Ishikawa (cell line): ENCODE measurements around the gene C2CD4C.

Source experiments
- CEBPB ChIP-seq: IDR thresholded peaks from 2 replicates; pipeline ENCODE4 v1.6.1; 2012
- CREB1 ChIP-seq: IDR thresholded peaks from 2 replicates; pipeline ENCODE4 v1.6.1; 2012; ENCODE audit warnings: low read depth
- EGR1 ChIP-seq: IDR thresholded peaks from 2 replicates; pipeline ENCODE4 v1.6.1; 2012
- EP300 ChIP-seq: IDR thresholded peaks from 2 replicates; pipeline ENCODE4 v1.6.1; 2012; ENCODE audit warnings: borderline replicate concordance
- FOXM1 ChIP-seq: IDR thresholded peaks from 2 replicates; pipeline ENCODE4 v1.6.1; 2012; ENCODE audit warnings: low read depth, borderline replicate concordance
- NFIC ChIP-seq: IDR thresholded peaks from 2 replicates; pipeline ENCODE4 v1.6.1; 2012
- RAD21 ChIP-seq: IDR thresholded peaks from 2 replicates; pipeline ENCODE4 v1.6.1; 2012; ENCODE audit warnings: low read depth
- TAF1 ChIP-seq: IDR thresholded peaks from 2 replicates; pipeline ENCODE4 v1.6.1; 2012; ENCODE audit warnings: low read depth, mild to moderate bottlenecking
- TCF12 ChIP-seq: IDR thresholded peaks from 2 replicates; pipeline ENCODE4 v1.6.1; 2012; ENCODE audit warnings: low read depth
- TF ChIP-seq, protein P1 (sequence below): IDR thresholded peaks from 2 replicates; pipeline ENCODE4 v1.6.1; 2012

DNA sequence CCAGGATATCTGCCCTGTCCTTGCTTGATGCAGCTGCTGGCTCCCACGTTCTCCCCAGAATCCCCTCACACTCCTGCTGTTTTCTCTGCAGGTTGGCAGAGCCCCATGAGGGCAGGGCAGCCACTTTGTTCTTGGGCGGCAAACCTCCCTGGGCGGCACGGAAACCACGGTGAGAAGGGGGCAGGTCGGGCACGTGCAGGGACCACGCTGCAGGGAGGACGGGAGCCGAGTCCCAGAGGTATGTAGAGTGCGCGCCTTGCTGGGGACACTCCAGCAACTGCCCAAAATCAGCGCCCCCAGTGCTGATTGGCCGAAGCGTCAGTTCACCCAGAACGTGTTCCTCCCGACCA is 34.1 kb downstream of the C2CD4C start:
- TF ChIP-seq EP300 (no peak), NFIC (no peak), EGR1 (no peak), CREB1 (no peak), TCF12 (no peak), TAF1 (no peak), CEBPB (no peak), FOXM1 (no peak), RAD21 (no peak)
- TF ChIP-seq, protein P1, sequence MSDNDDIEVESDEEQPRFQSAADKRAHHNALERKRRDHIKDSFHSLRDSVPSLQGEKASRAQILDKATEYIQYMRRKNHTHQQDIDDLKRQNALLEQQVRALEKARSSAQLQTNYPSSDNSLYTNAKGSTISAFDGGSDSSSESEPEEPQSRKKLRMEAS = no peak
